NCI-H187 treated with DMSO at 0.1 percent for 48 hours (cell line): Measurements from ENCODE around the gene CFP.
"Not testable (repeated sequence)": the region's sequence is repeated elsewhere in the genome, so short reads cannot be mapped to it uniquely, and the experiment has no call there.

ENCODE experiments used
- DNase-seq: peaks from one replicate; lab custom pipeline; 2025; lab: John Stamatoyannopoulos, UW

Gene CFP

GRCh38 chrX:47629419-47630200, at the start of gene CFP:
CFP (minus strand) TSS chrX:47629930; CDS start chrX:47629844, 86 bp downstream.
- DNase-seq: no peak

- not testable (repeated sequence) for DNase-seq
Observed at GRCh38 chrX:47675959-47676859, 46.5 kb upstream of the CFP start.

- no peak for DNase-seq
Observed at GRCh38 chrX:47674776-47675175, 45.0 kb upstream of the CFP start.

- not testable (repeated sequence) for DNase-seq
Observed at GRCh38 chrX:47665797-47666196, 36.1 kb upstream of the CFP start.

GRCh38 chrX:47664737-47665136, 35.0 kb upstream of the CFP start:
- DNase-seq: no peak

- no peak for DNase-seq
Observed at GRCh38 chrX:47662144-47662657, 32.5 kb upstream of the CFP start.

GRCh38 chrX:47661539-47661938, 31.8 kb upstream of the CFP start:
- DNase-seq: no peak

- no peak for DNase-seq
Observed at GRCh38 chrX:47659421-47659726, 29.6 kb upstream of the CFP start.

GRCh38 chrX:47658684-47659420, 29.1 kb upstream of the CFP start, which contains the start of gene UXT:
UXT (minus strand) TSS chrX:47659180; CDS start chrX:47658927, 253 bp downstream.
- peak; percentile 82 for DNase-seq

GRCh38 chrX:47658301-47658683, 28.6 kb upstream of the CFP start:
- no peak for DNase-seq

GRCh38 chrX:47651043-47651905, 21.5 kb upstream of the CFP start:
- DNase-seq: no peak

GRCh38 chrX:47650164-47651042, 20.7 kb upstream of the CFP start, which contains the start of gene ELK1:
ELK1 (minus strand) TSS chrX:47650563; CDS start chrX:47641441, 9,122 bp downstream.
- DNase-seq: peak; percentile 84

- no peak for DNase-seq
Observed at GRCh38 chrX:47649781-47650163, 20.0 kb upstream of the CFP start.

GRCh38 chrX:47649271-47649670, 19.5 kb upstream of the CFP start:
- DNase-seq: no peak

GRCh38 chrX:47648376-47648775, 18.6 kb upstream of the CFP start:
- DNase-seq: no peak

GRCh38 chrX:47646636-47647035, 16.9 kb upstream of the CFP start:
- DNase-seq: no peak

- no peak for DNase-seq
Observed at GRCh38 chrX:47645530-47645929, 15.8 kb upstream of the CFP start.

GRCh38 chrX:47644557-47645091, 14.9 kb upstream of the CFP start:
- DNase-seq: no peak

- DNase-seq: no peak
Observed at GRCh38 chrX:47643926-47644325, 14.2 kb upstream of the CFP start.

GRCh38 chrX:47638816-47639215, 9.1 kb upstream of the CFP start:
- no peak for DNase-seq
